Tibial nerve (tissue), 4 donors: ENCODE measurements around the gene ANO4.

Experiments
- CTCF ChIP-seq, 5 experiments: fragments of 200-600 bp in 3 of 5; fragments of 450-650 bp in 2 of 5; sonication (generic) in 3 of 5; IDR thresholded peaks; one replicate each; pipeline ENCODE4 v1.5.1; 2016 to 2019; ENCODE audit warnings: antibody characterized with exemption in 5 of 5, mild to moderate bottlenecking in 3 of 5, moderate library complexity in 2 of 5
- EP300 ChIP-seq, 2 donors: sonication (generic); formaldehyde crosslinking; IDR thresholded peaks; one replicate each; pipeline ENCODE4 v1.6.1; 2017; ENCODE audit warnings: antibody characterized with exemption in 2 of 2, mild to moderate bottlenecking in 1 of 2

- TF ChIP-seq CTCF (IDR thresholded peaks at IDR 0.05) (no peak), EP300 (IDR thresholded peaks at IDR 0.05) (no peak)
Measured at GRCh38 chr12:101050631-101051030, 256.1 kb downstream of the ANO4 start.
